HG03175 (cell line): ENCODE data around the gene GMDS.

Experiments used
- ATAC-seq: cut with Tn5 transposase; IDR thresholded peaks from one replicate; pipeline ENCODE4 v1.9.1; 2021; ENCODE audit warnings: mild to moderate bottlenecking, moderate library complexity; ENCODE audit not compliant: unreplicated experiment

GMDS gene

DNA sequence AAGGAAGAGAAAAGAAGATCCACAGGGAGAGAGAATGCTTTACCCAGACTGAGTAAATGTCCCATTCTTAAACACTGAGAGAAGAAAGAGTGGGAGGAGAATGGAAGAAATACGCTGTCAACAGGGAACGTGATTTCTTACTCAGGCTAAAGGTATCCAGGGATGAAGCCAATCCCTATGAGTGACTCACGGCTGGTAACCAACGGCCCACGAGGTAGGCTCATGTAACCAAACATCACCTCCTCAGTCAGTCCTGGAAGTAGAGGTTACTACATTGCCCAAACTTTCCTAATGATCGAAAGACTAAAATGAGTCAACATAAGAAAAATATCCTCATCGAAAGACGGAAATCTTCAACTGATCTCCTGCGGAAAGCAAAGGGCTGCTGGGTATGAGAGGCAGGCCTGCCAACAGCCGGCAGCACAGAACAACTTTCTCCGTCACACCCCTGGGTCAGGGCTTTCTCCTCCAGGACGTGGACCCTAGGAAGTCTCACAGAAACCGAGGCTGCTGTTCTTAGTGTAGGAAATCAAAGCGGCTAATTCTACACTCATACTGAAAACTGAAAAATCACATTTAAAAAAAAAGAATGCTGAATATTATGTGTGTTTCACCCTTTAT lies 292.6 kb downstream of the GMDS start:
- ATAC-seq, result no peak

DNA sequence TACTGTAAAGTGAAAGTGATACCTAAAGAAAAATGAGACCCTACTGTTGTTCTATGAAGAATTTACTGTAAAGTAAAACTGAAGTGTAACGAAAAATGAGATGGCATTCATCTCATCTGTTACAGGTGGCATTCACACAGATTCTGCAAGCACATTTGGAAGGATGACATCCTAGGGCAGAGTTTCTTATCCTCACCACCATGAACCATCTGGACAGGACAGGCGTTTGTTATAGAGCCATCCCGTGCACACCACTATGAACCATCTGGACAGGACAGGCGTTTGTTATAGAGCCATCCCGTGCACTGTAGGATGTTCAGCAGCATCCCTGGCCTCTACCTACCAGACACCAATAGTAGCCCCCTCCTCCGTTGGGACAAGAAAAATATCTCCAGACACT lies 294.8 kb downstream of the GMDS start:
- ATAC-seq, result no peak

DNA sequence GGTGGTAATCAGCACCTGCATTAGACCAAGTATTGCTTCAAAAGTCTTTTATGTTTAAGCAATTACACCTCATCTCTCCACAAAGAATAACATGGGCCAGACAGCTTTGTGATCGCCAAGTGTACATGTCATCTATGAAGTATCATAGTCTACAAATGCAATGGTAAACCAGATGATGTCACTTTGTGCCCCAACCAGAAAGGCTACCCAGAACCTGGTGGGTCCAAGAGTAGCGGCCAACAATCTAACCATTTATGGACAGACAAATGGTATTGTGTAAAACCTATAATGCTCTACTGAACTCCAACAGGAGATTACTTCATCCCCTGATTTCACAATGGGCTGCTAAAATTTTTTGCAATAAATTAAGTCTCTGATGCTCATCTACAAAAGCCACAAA lies 295.9 kb downstream of the GMDS start:
- no peak for ATAC-seq

DNA sequence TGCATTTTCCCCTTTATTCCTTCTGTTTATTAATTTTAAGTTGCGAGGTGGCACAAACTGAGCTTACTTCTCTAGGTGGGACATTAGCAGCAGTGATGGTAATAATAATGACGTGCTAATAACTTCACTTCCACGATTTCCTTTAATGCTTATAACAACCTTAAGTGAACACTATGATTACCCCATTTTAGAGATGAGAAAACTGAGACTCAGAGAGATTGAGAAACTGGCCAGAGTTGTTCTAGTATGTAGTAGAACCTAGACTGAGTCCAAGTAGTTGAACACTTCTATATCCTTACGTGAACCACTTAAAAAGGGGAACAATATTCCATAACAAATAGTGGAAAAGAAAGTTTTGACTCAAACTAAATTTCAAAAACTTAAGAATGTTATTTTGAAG lies 297.5 kb downstream of the GMDS start:
- ATAC-seq, result no peak

DNA sequence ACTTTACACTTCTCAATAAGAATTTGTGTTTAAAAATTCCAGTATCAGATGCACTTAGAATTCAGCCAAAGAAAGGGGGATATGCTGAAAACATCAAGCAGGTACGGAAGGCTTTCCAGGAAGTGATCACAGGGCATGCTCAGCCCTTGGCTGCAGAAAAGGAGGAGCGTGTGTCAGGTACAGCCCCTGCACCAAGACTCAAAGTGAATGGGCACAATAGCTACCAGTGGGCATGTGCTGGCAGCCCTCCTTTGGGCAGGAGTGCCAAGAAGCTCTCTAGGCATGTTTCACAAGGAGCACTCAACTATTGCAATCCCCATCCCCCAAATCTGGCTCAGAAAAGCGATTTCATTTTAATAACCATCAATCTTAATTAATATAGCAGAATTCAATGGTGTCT lies 298.8 kb downstream of the GMDS start:
- ATAC-seq, result no peak

DNA sequence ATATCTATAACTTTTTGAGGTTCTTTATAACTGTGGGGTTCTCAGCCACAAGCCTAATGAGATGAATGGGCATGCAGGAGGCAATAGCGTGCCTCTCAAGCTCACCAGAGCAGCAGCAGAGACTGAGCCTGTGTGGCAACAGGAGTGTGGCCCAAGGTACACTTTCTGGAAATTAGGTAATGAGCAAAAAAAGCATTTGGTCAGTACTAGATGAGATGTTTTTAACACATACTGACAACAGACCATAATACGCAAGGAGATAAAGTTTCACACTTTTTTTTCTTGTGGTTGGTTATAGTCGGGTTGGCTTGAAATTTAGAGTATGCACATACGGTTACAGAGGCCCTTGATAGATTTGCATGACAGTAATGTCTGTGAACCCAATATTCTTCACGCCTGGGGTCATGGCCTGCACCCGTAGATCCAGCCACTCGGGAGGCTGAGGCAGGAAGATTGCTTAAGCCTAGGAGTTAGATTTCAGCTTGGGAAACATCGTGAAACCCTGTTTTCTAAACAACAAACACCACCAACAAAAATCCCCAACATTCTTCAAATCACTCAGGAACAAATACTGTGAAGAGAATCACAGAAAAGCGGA lies 300.1 kb downstream of the GMDS start:
- no peak for ATAC-seq

DNA sequence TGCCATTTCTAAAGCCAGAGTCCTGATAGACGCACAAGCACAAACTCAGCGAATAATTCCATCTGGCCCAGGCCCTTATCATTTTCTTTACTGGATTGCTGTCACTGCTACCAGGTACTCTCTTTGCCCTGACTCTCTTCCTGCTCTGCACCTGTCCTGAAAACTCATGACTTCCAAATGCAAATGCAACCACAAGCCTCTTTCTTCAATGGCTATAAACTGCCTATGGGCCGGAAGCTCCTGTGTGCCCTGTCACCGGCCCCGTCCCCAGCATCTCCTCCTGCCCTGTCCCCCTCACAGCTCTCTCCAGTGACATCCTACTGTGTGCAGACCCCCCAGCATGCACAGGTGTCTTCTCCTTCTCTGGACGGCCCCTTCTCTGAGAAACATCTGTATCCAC lies 302.6 kb downstream of the GMDS start:
- no peak for ATAC-seq

DNA sequence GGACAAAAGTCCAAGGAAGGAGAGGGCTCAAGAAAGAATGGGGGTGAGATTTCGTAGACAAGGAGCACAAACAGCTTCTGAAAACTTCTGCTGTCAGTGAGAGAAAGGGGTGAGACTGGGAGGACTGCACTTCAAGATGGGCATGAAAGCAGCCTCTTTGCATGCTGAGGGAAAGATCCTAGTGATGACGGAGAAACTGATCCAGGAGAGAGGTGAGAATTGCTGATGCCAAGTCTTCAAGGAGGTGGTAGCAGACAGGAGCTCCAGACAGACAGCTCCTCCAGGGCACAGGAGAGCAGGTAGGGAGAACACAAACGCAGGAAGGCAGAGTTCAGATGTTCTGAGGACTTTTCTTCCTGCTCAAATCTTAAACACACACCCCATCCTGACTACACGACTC lies 303.9 kb downstream of the GMDS start:
- ATAC-seq, result no peak

DNA sequence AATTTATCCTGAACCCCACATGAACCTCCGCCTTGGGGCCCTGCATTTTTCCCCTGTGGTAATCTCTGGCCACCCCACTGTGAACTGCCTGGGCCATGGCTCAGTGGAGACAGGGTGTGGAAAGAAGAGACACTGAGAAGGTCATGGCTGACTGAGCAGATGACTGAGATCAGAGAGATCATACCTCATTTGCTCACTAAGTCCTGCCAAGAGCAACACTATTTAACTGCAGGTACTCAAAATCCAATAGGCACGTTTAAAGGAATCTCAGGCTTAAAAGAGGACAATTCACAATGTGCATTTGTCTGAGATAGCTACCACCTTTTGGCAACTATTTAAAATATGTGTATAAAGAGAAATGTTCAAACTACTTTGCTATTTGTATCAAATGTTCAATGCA lies 305.0 kb downstream of the GMDS start:
- ATAC-seq, result peak; percentile 82

DNA sequence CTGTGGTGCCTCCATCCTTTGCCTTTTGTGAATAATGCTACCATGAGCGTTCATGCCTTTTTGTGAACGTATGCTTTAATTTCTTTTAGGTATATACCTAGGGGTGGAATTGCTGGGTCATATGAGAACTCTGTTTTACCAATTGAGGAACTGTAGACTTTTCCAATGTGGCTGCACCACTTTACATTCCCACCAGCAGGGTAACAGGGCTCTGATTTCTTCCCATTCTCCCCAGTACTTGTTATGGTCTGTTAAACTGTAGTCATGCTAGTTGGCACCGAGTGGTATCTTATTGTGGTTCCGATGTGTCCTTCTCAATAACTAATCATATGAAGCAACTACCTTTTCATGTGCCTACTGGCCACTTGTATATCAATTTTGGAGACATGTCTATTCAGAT lies 312.1 kb downstream of the GMDS start:
- no peak for ATAC-seq

DNA sequence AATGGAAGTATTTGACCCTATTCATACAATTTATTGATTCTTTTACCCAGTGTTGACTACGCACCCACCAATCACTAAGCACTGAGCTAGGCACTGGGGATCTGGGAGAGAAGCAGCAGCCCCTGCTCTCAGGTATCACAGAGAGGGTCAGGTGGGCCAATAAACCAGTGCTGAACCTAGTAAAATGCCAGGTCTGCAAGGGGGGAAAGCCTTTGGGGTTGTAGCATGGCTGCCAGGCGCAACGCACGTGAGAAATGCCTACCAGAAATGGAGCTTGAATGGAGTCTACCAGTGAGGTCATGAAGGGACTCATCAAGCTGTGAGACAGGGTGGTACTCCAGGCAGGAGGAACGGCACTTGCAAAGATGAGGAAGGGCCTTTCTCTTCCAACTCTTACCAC lies 313.6 kb downstream of the GMDS start:
- ATAC-seq, result no peak

DNA sequence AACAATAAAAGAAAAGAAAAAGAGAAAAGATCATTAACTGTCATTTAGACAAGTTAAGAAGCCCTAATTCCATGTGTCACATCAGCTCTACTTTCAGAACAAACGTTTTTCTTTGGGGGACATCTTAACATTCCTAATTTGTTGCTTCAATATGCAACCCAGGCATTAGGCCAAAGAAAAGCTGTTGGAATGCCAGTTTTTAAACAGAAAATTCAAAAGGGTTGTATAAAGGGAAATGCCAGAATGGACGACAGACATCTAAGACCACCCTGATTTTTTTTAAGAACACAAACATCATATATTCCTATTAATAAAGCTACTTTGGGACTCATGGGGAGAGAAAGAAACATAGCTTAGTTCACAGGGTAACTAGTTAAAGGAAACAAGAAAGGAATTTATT lies 315.0 kb downstream of the GMDS start:
- ATAC-seq, result no peak

DNA sequence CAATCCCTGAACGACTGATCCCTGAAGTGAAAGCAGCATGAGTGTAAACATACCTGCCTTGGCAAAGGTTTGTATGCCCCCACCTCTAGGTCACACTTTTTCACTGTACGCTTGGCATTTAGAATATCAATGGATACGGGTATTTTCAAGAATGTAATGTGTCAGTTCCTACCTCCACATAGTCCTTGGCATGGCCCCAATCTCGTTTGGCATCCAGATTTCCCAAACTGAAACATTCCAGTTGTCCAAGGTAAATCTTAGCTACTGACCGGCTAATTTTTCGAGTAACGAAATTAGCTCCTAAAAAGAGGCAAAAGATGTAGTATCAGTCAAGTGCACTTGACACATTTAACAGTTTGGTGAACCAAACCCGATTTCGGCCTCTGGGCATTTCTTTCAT lies 315.5 kb downstream of the GMDS start:
- no peak for ATAC-seq

DNA sequence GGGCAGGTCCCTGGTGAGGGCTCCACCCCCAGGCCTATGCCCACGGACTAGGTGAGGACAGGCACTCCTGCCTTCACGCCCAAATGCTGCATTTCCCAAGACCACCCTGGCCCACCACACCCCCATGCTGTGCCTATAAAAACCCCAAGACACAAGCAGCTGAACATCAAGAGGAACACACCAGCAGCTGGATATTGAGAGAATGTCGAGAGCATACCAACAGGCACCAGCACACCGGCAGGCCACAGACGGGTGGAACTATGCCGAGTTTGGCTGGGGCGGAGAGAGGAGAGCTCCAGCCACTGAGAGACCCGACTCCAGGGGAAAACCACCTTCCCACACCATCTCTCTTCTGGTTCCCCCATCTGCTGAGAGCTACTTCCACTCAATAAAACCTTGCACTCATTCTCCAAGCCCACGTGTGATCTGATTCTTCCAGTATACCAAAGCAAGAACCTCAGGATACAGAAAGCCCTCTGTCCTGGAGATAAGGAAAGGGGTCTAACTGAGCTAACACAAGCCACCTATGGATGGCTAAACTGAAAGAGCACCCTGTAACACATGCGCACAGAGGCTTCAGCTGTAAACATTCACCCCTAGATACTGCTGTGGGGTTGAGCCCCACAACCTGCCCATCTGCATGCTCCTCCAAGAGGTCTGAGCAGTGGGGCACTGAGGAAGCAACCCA lies 319.5 kb downstream of the GMDS start:
- no peak for ATAC-seq

DNA sequence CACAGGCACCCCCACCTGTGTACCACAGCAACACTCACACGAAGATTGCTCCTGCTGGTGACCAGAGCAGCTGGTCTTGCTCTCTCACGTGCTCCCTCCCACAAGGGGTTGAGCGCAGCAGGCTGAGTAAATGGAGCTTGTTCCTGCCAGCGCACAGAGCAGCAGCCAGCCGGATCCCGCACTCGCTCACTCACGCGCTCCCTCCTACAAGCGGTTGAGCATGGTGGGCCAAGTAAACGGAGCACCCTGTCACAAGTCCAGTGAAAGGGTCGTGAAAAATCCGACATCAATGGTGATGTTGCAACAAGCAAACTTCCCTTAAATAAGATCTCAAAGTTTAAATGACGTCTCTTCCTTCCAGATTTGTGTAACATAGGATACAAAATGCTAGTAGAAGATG lies 322.0 kb downstream of the GMDS start:
- ATAC-seq, result no peak

DNA sequence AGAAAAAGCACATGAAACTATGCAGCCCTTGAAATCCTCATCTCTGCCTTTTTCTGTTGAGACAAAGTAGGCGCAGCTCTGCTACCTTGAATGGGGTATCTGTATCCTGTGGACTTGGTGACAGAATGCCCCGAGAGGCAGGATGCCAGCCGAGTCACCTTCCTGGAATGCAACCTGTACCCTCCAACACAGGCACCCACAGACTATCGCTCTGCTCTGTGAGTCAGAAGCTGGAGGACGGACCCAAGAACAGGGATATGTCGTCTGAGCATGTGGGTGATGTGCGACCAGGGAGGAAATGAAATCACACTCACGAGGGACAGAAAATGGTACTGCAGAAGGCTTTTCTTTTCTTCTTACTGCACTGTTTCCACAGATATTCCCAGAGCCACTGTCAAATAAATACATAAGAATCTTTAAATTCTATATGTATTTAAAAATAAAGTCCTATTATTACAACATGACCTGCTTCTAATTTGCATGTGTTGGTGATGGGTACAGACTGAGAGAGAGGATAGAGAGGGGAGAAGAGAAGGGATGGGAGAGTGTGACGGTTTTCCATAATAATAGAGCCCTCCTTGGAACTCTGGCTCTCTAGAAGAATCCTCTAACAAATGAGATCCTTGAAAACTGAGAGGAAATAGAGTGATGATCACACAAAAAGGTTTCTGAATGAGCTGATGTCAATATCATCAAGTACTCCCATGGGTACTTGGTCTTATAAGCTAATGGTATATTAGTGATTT lies 327.6 kb downstream of the GMDS start:
- ATAC-seq, result no peak

DNA sequence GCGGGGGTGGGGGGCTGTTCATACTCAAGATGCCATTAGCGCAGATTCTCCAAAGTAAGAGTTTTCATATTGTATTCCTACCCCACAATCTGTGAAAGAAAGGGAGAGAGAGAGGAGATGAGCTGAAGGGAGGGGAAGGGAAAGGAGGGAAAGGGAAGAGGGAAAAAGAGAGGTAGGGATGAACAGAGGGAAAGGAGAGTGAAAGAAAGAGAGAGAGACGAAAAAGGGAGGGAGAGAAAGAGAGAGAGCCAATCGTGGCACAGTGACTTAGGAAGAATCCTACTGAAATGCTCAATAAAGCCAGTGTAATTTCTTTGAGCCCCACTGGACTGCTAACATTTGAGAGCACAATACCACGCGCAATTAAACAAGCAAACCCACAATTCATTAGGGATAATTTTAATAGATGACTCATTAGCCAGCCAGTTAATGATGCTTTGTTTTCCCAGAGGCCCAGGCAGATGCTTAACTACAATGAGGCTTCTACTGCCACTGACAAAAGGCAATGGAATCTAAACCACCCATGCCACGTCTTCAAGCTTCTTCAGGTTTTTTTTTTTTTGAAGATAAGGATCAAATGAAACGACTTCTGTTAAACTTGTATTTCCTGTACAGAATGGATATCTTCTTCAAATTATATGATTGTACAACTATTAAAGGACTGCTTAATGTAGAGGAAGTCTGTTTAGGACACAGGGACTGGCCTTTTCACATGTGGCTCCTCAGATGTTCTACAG lies 328.9 kb downstream of the GMDS start:
- no peak for ATAC-seq

DNA sequence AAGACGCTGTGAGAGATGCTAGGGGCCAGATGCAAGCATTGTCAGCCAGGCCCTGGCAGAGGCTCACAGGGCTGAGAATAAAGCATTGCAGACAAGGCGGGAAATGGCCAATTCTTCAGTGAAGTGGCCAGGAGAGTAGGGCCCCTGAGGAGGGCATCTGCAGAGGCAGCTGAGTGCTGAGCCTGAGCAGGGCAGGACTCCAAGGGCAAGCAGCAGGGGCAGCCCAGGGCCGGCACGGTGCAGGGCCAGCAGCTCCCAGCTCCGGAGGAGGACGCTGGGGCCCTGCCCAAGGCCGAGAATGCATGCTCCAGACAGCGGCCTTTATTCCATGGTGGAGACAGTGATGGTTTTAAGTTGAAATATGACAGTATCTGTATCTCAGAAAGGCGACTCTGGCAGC lies 330.2 kb downstream of the GMDS start:
- no peak for ATAC-seq

DNA sequence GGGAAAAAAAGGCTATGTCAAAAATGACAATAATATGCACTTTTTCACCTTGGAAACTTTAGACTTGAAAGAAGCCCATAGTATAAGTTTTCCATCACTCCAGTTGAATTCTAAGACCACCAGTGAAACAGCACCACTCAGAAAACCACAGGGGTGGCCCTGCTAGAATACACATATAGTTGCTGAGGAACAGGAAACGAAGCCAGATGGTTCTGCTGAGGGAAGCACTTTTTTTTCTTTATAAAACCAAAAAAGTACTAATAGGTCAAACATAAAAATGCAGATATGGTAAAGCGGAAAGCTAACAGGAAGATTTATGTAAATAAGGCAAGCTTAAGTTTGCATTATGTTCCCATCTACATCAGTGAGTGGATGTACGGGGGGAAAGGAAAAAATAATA lies 331.8 kb downstream of the GMDS start:
- no peak for ATAC-seq

DNA sequence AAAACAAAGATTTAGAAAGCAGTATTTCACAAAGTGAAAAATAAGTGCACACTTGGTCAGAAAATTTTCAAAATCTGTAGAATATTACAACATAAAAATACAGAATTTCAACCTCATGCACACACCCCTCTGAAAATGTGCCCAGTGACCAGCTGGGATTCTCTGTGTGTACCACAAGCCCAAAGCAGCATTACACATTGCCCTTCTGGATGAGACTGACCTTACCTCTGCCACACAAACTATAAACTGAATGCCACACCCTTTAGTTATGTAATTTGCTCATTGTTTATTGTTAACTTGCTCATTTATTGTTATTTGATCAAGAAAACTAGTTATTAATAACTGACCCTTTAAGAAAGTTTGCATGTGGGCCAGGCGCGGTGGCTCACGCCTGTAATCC lies 332.7 kb downstream of the GMDS start:
- no peak for ATAC-seq

DNA sequence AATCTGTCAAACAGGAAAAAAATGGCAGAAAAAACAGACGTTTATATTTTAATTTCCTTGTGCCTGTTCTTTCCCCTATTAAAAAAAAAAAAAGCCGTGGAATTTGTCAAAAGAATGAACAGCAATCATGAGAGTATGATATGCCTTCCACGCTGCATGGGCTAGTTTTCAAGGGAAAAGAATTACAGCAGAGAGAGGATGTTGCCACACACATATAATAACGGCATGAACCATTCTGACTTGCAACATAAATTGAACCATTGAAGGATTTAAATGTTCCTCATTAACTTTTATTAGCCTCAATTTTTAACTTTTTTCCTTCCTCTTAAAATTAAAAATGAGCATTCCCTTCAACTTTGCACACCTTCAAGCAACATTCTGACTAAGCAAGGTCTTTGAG lies 333.9 kb downstream of the GMDS start:
- no peak for ATAC-seq
